HepG2 (cell line): ENCODE measurements around the gene ATP5PB. TPM values are rescaled to one million over a fixed set of nuclear protein-coding genes. Genes with fewer than 3 reads are reported as not detected.

ENCODE experiments used
- ATAC-seq: fragments of 200-7000 bp; cut with Tn5 transposase; 3 replicates; pipeline ENCODE4 v1.9.1; 2020; ENCODE audit warnings: mild to moderate bottlenecking, moderate library complexity
- BruUV-seq: library from RNA; stranded (reverse); fragments of 400-500 nt; replicated peaks from 2 replicates; lab custom pipeline; 2021; lab: Mats Ljungman, UMichigan
- CTCF ChIA-PET: fragments of 300-600 bp; formaldehyde crosslinking; extraction: SDS; loops from one replicate; lab custom pipeline; 2021; ENCODE audit warnings: low total read pairs, inconsistent platforms, low intra/inter-chr PET ratio; lab: Yijun Ruan, JAX
- POLR2A ChIA-PET: fragments of 350-600 bp; sonication (Branson Sonifier 250); formaldehyde crosslinking; loops from one replicate; lab custom pipeline; 2020; ENCODE audit warnings: antibody characterized with exemption, inconsistent platforms; lab: Yijun Ruan, JAX
- DNase-seq: peaks from one replicate; pipeline ENCODE4 v3.0.0-alpha.2; 2015; ENCODE audit warnings: low spot score
- FAIRE-seq: peaks from 3 replicates; lab custom pipeline; 2011; peaks lifted over from hg19 to GRCh38; lab: Jason Lieb, UNC
- H2AFZ ChIP-seq: one replicate; pipeline ENCODE4 v1.6.1; 2011; ENCODE audit warnings: low read length, inconsistent platforms
- H3K27ac ChIP-seq: fragments of 300-600 bp; 3 replicates; pipeline ENCODE4 v1.8.0; 2011; ENCODE audit warnings: mixed run types, mild to moderate bottlenecking, mixed read lengths, low read length, inconsistent platforms; ENCODE audit not compliant: insufficient read depth; ENCODE audit errors: extremely low read length
- H3K27me3 ChIP-seq, 2 experiments: fragments of 200-600 bp in 1 of 2; 2 replicates in 1 of 2; 3 replicates in 1 of 2; pipeline versions ENCODE4 v1.6.0 to v1.8.0; 2011; ENCODE audit warnings: low read length in 2 of 2, mild to moderate bottlenecking in 2 of 2, moderate library complexity in 2 of 2, inconsistent platforms in 1 of 2; ENCODE audit not compliant: insufficient read depth in 2 of 2, control insufficient read depth in 1 of 2
- H3K36me3 ChIP-seq, 2 experiments: fragments of 200-600 bp in 1 of 2; replicated peaks in 1 of 2; 2 replicates in 1 of 2; 3 replicates in 1 of 2; pipeline versions ENCODE4 v1.5.1 to v1.8.0; 2011; ENCODE audit warnings: low read length in 2 of 2, inconsistent platforms in 1 of 2; ENCODE audit not compliant: insufficient read depth in 2 of 2, control insufficient read depth in 1 of 2
- H3K4me1 ChIP-seq: 2 replicates; pipeline ENCODE4 v1.5.1; 2012; ENCODE audit warnings: low read length, inconsistent platforms; ENCODE audit not compliant: insufficient read depth
- H3K4me2 ChIP-seq: 2 replicates; pipeline ENCODE4 v1.6.0; 2011; ENCODE audit warnings: low read depth, low read length, inconsistent platforms
- H3K4me3 ChIP-seq, 3 experiments: fragments of 200-600 bp in 1 of 3; sonication (generic), shearing (Covaris generic) in 1 of 3; replicated peaks in 1 of 3; 2 replicates each; pipeline ENCODE4 v1.5.1; 2011 to 2016; ENCODE audit warnings: low read length in 3 of 3, inconsistent platforms in 2 of 3, low read depth in 2 of 3, mild to moderate bottlenecking in 2 of 3, control low read depth in 1 of 3, mixed read lengths in 1 of 3; ENCODE audit not compliant: insufficient read depth in 1 of 3
- H3K79me2 ChIP-seq: one replicate; pipeline ENCODE4 v1.6.1; 2011; ENCODE audit warnings: low read length, inconsistent platforms; ENCODE audit not compliant: insufficient read depth
- H3K9ac ChIP-seq: 2 replicates; pipeline ENCODE4 v1.6.0; 2011; ENCODE audit warnings: mild to moderate bottlenecking, low read depth, low read length, inconsistent platforms; ENCODE audit not compliant: insufficient read depth
- H3K9me3 ChIP-seq: 2 replicates; pipeline ENCODE4 v1.5.1; 2012; ENCODE audit warnings: mild to moderate bottlenecking, low read length
- H4K20me1 ChIP-seq: 2 replicates; pipeline ENCODE4 v1.6.0; 2011; ENCODE audit warnings: inconsistent platforms, mild to moderate bottlenecking, low read length, moderate library complexity; ENCODE audit not compliant: insufficient read depth
- ARID4A ChIP-seq: sonication (generic); formaldehyde crosslinking; IDR thresholded peaks from 2 replicates; pipeline ENCODE4 v1.5.0; 2020; ENCODE audit warnings: mild to moderate bottlenecking, missing genetic modification reagents, borderline replicate concordance
- DNMT3B ChIP-seq: conservative IDR thresholded peaks from 2 replicates; pipeline ENCODE4 v1.6.1; 2016; ENCODE audit warnings: missing biosample characterization, control low read depth
- EHMT2 ChIP-seq: fragments of 200-600 bp; sonication (generic); IDR thresholded peaks from 2 replicates; pipeline ENCODE4 v1.7.0; 2017; ENCODE audit warnings: antibody characterized with exemption, low read depth, low read length, borderline replicate concordance
- FOXA1 ChIP-seq, 2 experiments: fragments of 450-650 bp in 1 of 2; sonication (generic) in 1 of 2; formaldehyde crosslinking in 1 of 2; IDR thresholded peaks; 2 replicates each; pipeline versions ENCODE4 v1.4.0 to v1.6.1; 2016 to 2020; ENCODE audit warnings: missing genetic modification reagents in 1 of 2
- FOXM1 ChIP-seq: sonication (generic); formaldehyde crosslinking; IDR thresholded peaks from 2 replicates; pipeline ENCODE4 v1.5.0; 2020; ENCODE audit warnings: missing genetic modification reagents
- KDM2A ChIP-seq: sonication (generic); formaldehyde crosslinking; IDR thresholded peaks from 2 replicates; pipeline ENCODE4 v1.4.0; 2020; ENCODE audit warnings: low read depth, missing genetic modification reagents, borderline replicate concordance
- MTF1 ChIP-seq: sonication (generic); formaldehyde crosslinking; IDR thresholded peaks from 2 replicates; pipeline ENCODE4 v1.5.0; 2020; ENCODE audit warnings: missing genetic modification reagents
- NAIF1 ChIP-seq: sonication (generic); formaldehyde crosslinking; IDR thresholded peaks from 2 replicates; pipeline ENCODE4 v1.5.0; 2020; ENCODE audit warnings: mild to moderate bottlenecking, missing genetic modification reagents, borderline replicate concordance
- RFXAP ChIP-seq: sonication (generic); formaldehyde crosslinking; IDR thresholded peaks from 2 replicates; pipeline ENCODE4 v1.4.0; 2020; ENCODE audit warnings: missing genetic modification reagents, borderline replicate concordance
- SATB2 ChIP-seq: sonication (generic); formaldehyde crosslinking; IDR thresholded peaks from 2 replicates; pipeline ENCODE4 v1.5.0; 2020; ENCODE audit warnings: missing genetic modification reagents
- TEAD3 ChIP-seq: optimal IDR thresholded peaks from 2 replicates; pipeline ENCODE3; 2016; ENCODE audit warnings: borderline replicate concordance
- ZBTB21 ChIP-seq: sonication (generic); formaldehyde crosslinking; IDR thresholded peaks from 2 replicates; pipeline ENCODE4 v1.4.0; 2020; ENCODE audit warnings: missing genetic modification reagents
- ZGPAT ChIP-seq: IDR thresholded peaks from 2 replicates; pipeline ENCODE4 v1.6.1; 2016; ENCODE audit warnings: mild to moderate bottlenecking
- ZNF18 ChIP-seq: sonication (generic); formaldehyde crosslinking; IDR thresholded peaks from 2 replicates; pipeline ENCODE4 v1.8.0; 2022; ENCODE audit warnings: mild to moderate bottlenecking, missing genetic modification reagents; ENCODE audit not compliant: insufficient replicate concordance
- ZNF724P ChIP-seq: sonication (generic); formaldehyde crosslinking; IDR thresholded peaks from 2 replicates; pipeline ENCODE4 v1.8.0; 2022; ENCODE audit warnings: missing genetic modification reagents, borderline replicate concordance
- WGBS: methylation state at CpG from one replicate; pipeline ENCODE4 v1.1.6; 2017; ENCODE audit warnings: low lambda C conversion rate; 5-methylcytosine and 5-hydroxymethylcytosine counted together
- in situ Hi-C: cut with HindIII; loops from 2 replicates; pipeline ENCODE4 v1.10.0; 2017; ENCODE audit warnings: low pct_unique_long_range_greater_than_20kb; ENCODE audit not compliant: extremely low pct_ligation_motif_present
- intact Hi-C: fragments of 100-400 bp; cut with micrococcal nuclease; formaldehyde crosslinking; loops from one replicate; pipeline ENCODE4 v1.10.0; 2022; ENCODE audit not compliant: unreplicated experiment
- polyA plus RNA-seq, 8 experiments: library from polyadenylated mRNA; depleted of rRNA in 3 of 8; stranded (reverse) in 7 of 8; unstranded in 1 of 8; fragments of >200 nt; fragmentation: Illumina TruSeq in 4 of 8; extraction: Trizol in 4 of 8; gene quantifications; 2 replicates each; pipeline versions ENCODE4 v1.2.1 to v1.2.3, GENCODE V29; 2011 to 2016; ENCODE audit warnings: low read depth in 4 of 8, missing spikeins in 1 of 8, mixed read lengths in 1 of 8; ENCODE audit not compliant: insufficient read depth in 1 of 8
- total RNA-seq, 5 experiments: library from RNA; depleted of rRNA; stranded (reverse); fragments of >200 nt; fragmentation: Illumina TruSeq; extraction: Trizol; gene quantifications; 2 replicates each; pipeline ENCODE4 v1.2.3, GENCODE V29; 2016; ENCODE audit warnings: low read depth in 1 of 5

Gene ATP5PB
- total and polyA plus RNA-seq, 2 of the 13 experiments (the other 11 are each of a cell fraction or from before 2014, with no cell fraction given): 297 to 541 TPM

GRCh38 chr1:111422546-111423391, 26.5 kb upstream of the ATP5PB start:
- Histone ChIP-seq H3K9me3 (no peaks in the 10 kb centered on the region), H4K20me1 (no peaks in the 10 kb centered on the region), H3K9ac (peak overlapping the region; percentile 17; the same call in 1 of the 2 replicates), H3K27me3 (no peaks in the 10 kb centered on the region), H2AFZ (no peak overlapping the region), H3K36me3 (no peaks in the 10 kb centered on the region), H3K4me2 (peak overlapping the region; percentile 79), H3K27ac (no peak overlapping the region), H3K79me2 (no peaks in the 10 kb centered on the region), H3K4me3 (peak overlapping the region in 2 of 3 experiments; percentile 38 to 47; a peak in 2 of 6 replicates), H3K4me1 (peaks cover 70% of the 10 kb centered on the region)
- peak; percentile 92 for ATAC-seq
- CTCF ChIA-PET: no interaction called here
- FAIRE-seq: peak; percentile 90
- BruUV-seq: TSS peak; percentile 42
- peak; percentile 88 for DNase-seq
- intact Hi-C loops: no loop called here
- in situ Hi-C loops: no loop called here
- WGBS: 12% methylated on average over 10 of the region's 13 CpGs
- POLR2A ChIA-PET: interaction anchor here (0.5 to 1.6 kb wide), 7 partner anchors 11 to 194 kb away, joined by 3 to 10 read pairs (median 5); partner anchors contain the start of genes ATP5PB and WDR77
- TF ChIP-seq DNMT3B (0 out of 2 replicates have a peak, but pooled peaks have one; percentile 32), FOXM1 (CRISPR knock-in tag) (no peak), MTF1 (CRISPR knock-in tag) (no peak), ZBTB21 (CRISPR knock-in tag) (no peak), TEAD3 (CRISPR knock-in tag) (peak; percentile 36), ZNF18 (CRISPR knock-in tag) (no peak), EHMT2 (no peak), SATB2 (CRISPR knock-in tag) (no peak), ZGPAT (peak; percentile 52; the same call in 1 of the 2 replicates), NAIF1 (CRISPR knock-in tag) (no peak), ARID4A (CRISPR knock-in tag) (peak; percentile 50; the same call in 1 of the 2 replicates), ZNF724P (CRISPR knock-in tag) (0 out of 2 replicates have a peak, but pooled peaks have one; percentile 29), KDM2A (CRISPR knock-in tag) (peak; percentile 52; the same call in 1 of the 2 replicates), FOXA1 (IDR thresholded peaks at IDR 0.05) (no peak), FOXA1 (CRISPR knock-in tag; IDR thresholded peaks at IDR 0.05) (peak; percentile 24; the same call in 1 of the 2 replicates), RFXAP (CRISPR knock-in tag) (no peak)
